Measurements from ENCODE around the gene APBB1IP.

Gene APBB1IP

DNA sequence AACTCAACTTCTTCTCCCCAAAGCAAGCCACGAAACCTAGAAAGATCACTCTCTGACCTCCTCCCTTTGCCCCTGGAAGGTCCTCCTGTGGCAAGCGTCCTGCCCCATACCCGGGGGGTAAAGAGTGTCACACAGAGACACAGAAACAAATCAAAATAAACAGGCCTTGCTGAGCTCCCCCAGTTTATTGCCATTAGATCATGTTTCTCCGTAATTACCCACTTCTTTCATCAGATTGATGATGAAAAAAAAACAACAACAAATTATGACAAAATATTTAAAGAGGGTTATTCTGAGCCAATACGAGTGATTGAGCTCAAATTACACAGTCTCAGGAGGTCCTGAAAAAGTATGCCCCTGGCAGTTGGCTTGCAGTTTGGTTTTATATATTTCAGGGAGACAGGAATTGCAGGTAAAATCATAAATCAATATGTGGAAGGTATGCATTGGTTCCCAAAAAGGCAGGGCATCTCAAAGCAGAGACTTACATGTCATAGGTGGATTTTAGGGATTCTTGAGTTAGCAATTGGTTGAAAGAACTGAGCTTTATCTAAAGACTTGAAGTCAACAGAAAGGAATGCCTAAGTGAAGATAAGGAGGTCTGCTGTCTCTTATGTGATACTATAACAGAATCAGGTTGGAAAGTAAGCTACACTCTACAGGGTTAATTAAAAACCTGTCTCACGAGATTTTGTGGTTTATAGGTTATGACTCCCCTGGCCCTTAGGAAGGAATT is 86.2 kb downstream of the APBB1IP start (continued):
- no peak for TF ChIP-seq ZNF404 (tag by site-specific recombination; IDR thresholded peaks at IDR 0.05)
- TF ChIP-seq, protein P1, sequence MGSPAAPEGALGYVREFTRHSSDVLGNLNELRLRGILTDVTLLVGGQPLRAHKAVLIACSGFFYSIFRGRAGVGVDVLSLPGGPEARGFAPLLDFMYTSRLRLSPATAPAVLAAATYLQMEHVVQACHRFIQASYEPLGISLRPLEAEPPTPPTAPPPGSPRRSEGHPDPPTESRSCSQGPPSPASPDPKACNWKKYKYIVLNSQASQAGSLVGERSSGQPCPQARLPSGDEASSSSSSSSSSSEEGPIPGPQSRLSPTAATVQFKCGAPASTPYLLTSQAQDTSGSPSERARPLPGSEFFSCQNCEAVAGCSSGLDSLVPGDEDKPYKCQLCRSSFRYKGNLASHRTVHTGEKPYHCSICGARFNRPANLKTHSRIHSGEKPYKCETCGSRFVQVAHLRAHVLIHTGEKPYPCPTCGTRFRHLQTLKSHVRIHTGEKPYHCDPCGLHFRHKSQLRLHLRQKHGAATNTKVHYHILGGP (tag by site-specific recombination; IDR thresholded peaks at IDR 0.05): peak; percentile 88
- TF ChIP-seq SP3 (tag by site-specific recombination; IDR thresholded peaks at IDR 0.05): no peak
- TF ChIP-seq ZNF571 (tag by site-specific recombination; IDR thresholded peaks at IDR 0.05): no peak
- TF ChIP-seq ZSCAN5A (tag by site-specific recombination; IDR thresholded peaks at IDR 0.05): no peak
- no peak for TF ChIP-seq TRIM28 (IDR thresholded peaks at IDR 0.05; ENCODE audit: borderline replicate concordance, low read length)
- no peak for TF ChIP-seq ZNF10 (tag by site-specific recombination; IDR thresholded peaks at IDR 0.05)
- TF ChIP-seq ZFP41 (tag by site-specific recombination; IDR thresholded peaks at IDR 0.05; ENCODE audit: borderline replicate concordance): no peak
- TF ChIP-seq ZNF660 (tag by site-specific recombination; IDR thresholded peaks at IDR 0.05): peak; percentile 37; the same call in 1 of the 2 replicates
- no peak for TF ChIP-seq ZNF792 (tag by site-specific recombination; IDR thresholded peaks at IDR 0.05)
- no peak for TF ChIP-seq KLF16 (tag by site-specific recombination; IDR thresholded peaks at IDR 0.05)
- peak; percentile 83 for TF ChIP-seq PRDM4 (tag by site-specific recombination; IDR thresholded peaks at IDR 0.05)
- TF ChIP-seq ZNF621 (tag by site-specific recombination; IDR thresholded peaks at IDR 0.05): no peak
- TF ChIP-seq ZNF24 (tag by site-specific recombination; IDR thresholded peaks at IDR 0.05): peak; percentile 90
- peak; percentile 84 for TF ChIP-seq OSR2 (tag by site-specific recombination; IDR thresholded peaks at IDR 0.05)
- TF ChIP-seq ZIC2 (tag by site-specific recombination; IDR thresholded peaks at IDR 0.05): peak; percentile 95
- TF ChIP-seq ZNF302 (tag by site-specific recombination; IDR thresholded peaks at IDR 0.05; ENCODE audit: low read depth): peak; percentile 78; the same call in 1 of the 2 replicates
- TF ChIP-seq, protein P2, sequence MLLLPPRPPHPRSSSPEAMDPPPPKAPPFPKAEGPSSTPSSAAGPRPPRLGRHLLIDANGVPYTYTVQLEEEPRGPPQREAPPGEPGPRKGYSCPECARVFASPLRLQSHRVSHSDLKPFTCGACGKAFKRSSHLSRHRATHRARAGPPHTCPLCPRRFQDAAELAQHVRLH (tag by site-specific recombination; IDR thresholded peaks at IDR 0.05): peak; percentile 73
- TF ChIP-seq BCL11B (tag by site-specific recombination; IDR thresholded peaks at IDR 0.05; ENCODE audit: low read depth): 0 out of 2 replicates have a peak, but pooled peaks have one; percentile 55
- TF ChIP-seq PRDM10 (tag by site-specific recombination; IDR thresholded peaks at IDR 0.05): peak; percentile 49; the same call in 1 of the 2 replicates
- no peak for TF ChIP-seq REST (tag by site-specific recombination; IDR thresholded peaks at IDR 0.05)
- no peak for TF ChIP-seq ZNF596 (tag by site-specific recombination; IDR thresholded peaks at IDR 0.05)
- no peak for TF ChIP-seq ZNF133 (tag by site-specific recombination; IDR thresholded peaks at IDR 0.05)
- TF ChIP-seq ZNF664 (tag by site-specific recombination; IDR thresholded peaks at IDR 0.05): no peak
- TF ChIP-seq ZNF211 (tag by site-specific recombination; IDR thresholded peaks at IDR 0.05; ENCODE audit: low read depth): no peak
- no peak for TF ChIP-seq ZNF174 (tag by site-specific recombination; IDR thresholded peaks at IDR 0.05)
- TF ChIP-seq ZNF239 (tag by site-specific recombination; IDR thresholded peaks at IDR 0.05): no peak
- TF ChIP-seq FEZF1 (tag by site-specific recombination; IDR thresholded peaks at IDR 0.05): peak; percentile 91

Measured in HEK293 (cell line).